ENCODE results near the gene CAVIN2.

CAVIN2 gene

GRCh38 chr2:191866195-191866594, 19.3 kb upstream of the CAVIN2 start:
- Histone ChIP-seq H3K36me3 (ENCODE audit: control insufficient read depth in 1 of 2, insufficient read depth in 2 of 2, low read length in 2 of 2) (no peaks in the 10 kb centered on the region), H3K4me3 (ENCODE audit: low read depth in 1 of 2, low read length in 2 of 2) (no peak overlapping the region), H3K27ac (ENCODE audit: low read depth, low read length) (peak overlapping the region; percentile 53), H3K27me3 (ENCODE audit: control insufficient read depth in 1 of 2, insufficient read depth in 2 of 2, low read length in 2 of 2) (no peaks in the 10 kb centered on the region), H3K9me3 (ENCODE audit: control insufficient read depth in 1 of 2, low read length in 2 of 2) (no peaks in the 10 kb centered on the region), H3K4me1 (ENCODE audit: control insufficient read depth in 1 of 2, insufficient read depth in 2 of 2, low read length in 2 of 2) (peaks cover 16% of the 10 kb centered on the region in 2 donors), H3K9ac (ENCODE audit: low read depth in 1 of 2, low read length in 2 of 2) (no peak overlapping the region)

GRCh38 chr2:191864628-191865374, 17.9 kb upstream of the CAVIN2 start:
- H3K27ac ChIP-seq (ENCODE audit: low read depth, low read length) = no peak overlapping the region
- H3K36me3 ChIP-seq (ENCODE audit: control insufficient read depth in 1 of 2, insufficient read depth in 2 of 2, low read length in 2 of 2) = no peaks in the 10 kb centered on the region
- peaks cover 16% of the 10 kb centered on the region in 2 donors for H3K4me1 ChIP-seq (ENCODE audit: control insufficient read depth in 1 of 2, insufficient read depth in 2 of 2, low read length in 2 of 2)
- no peaks in the 10 kb centered on the region for H3K27me3 ChIP-seq (ENCODE audit: control insufficient read depth in 1 of 2, insufficient read depth in 2 of 2, low read length in 2 of 2)
- H3K9me3 ChIP-seq (ENCODE audit: control insufficient read depth in 1 of 2, low read length in 2 of 2) = no peaks in the 10 kb centered on the region
- H3K4me3 ChIP-seq (ENCODE audit: low read depth in 1 of 2, low read length in 2 of 2) = no peak overlapping the region
- H3K9ac ChIP-seq (ENCODE audit: low read depth in 1 of 2, low read length in 2 of 2) = no peak overlapping the region

- no peak overlapping the region for H3K4me3 ChIP-seq (ENCODE audit: low read depth in 1 of 2, low read length in 2 of 2)
- H3K27ac ChIP-seq (ENCODE audit: low read depth, low read length) = no peak overlapping the region
- peaks cover 16% of the 10 kb centered on the region in 2 donors for H3K4me1 ChIP-seq (ENCODE audit: control insufficient read depth in 1 of 2, insufficient read depth in 2 of 2, low read length in 2 of 2)
- H3K9ac ChIP-seq (ENCODE audit: low read depth in 1 of 2, low read length in 2 of 2) = no peak overlapping the region
- no peaks in the 10 kb centered on the region for H3K27me3 ChIP-seq (ENCODE audit: control insufficient read depth in 1 of 2, insufficient read depth in 2 of 2, low read length in 2 of 2)
- H3K36me3 ChIP-seq (ENCODE audit: control insufficient read depth in 1 of 2, insufficient read depth in 2 of 2, low read length in 2 of 2) = no peaks in the 10 kb centered on the region
- no peaks in the 10 kb centered on the region for H3K9me3 ChIP-seq (ENCODE audit: control insufficient read depth in 1 of 2, low read length in 2 of 2)
Observed at GRCh38 chr2:191863988-191864387, 17.1 kb upstream of the CAVIN2 start.

- Histone ChIP-seq H3K9ac (ENCODE audit: low read depth in 1 of 2, low read length in 2 of 2) (no peak overlapping the region), H3K27ac (ENCODE audit: low read depth, low read length) (no peak overlapping the region), H3K36me3 (ENCODE audit: control insufficient read depth in 1 of 2, insufficient read depth in 2 of 2, low read length in 2 of 2) (no peaks in the 10 kb centered on the region), H3K4me1 (ENCODE audit: control insufficient read depth in 1 of 2, insufficient read depth in 2 of 2, low read length in 2 of 2) (peaks cover 13% of the 10 kb centered on the region in 2 donors), H3K9me3 (ENCODE audit: control insufficient read depth in 1 of 2, low read length in 2 of 2) (no peaks in the 10 kb centered on the region), H3K27me3 (ENCODE audit: control insufficient read depth in 1 of 2, insufficient read depth in 2 of 2, low read length in 2 of 2) (no peaks in the 10 kb centered on the region), H3K4me3 (ENCODE audit: low read depth in 1 of 2, low read length in 2 of 2) (no peak overlapping the region)
Observed at GRCh38 chr2:191862156-191862775, 15.4 kb upstream of the CAVIN2 start.

GRCh38 chr2:191860760-191861466, 14.0 kb upstream of the CAVIN2 start:
- no peaks in the 10 kb centered on the region for H3K36me3 ChIP-seq (ENCODE audit: control insufficient read depth in 1 of 2, insufficient read depth in 2 of 2, low read length in 2 of 2)
- no peak overlapping the region for H3K4me3 ChIP-seq (ENCODE audit: low read depth in 1 of 2, low read length in 2 of 2)
- no peaks in the 10 kb centered on the region for H3K9me3 ChIP-seq (ENCODE audit: control insufficient read depth in 1 of 2, low read length in 2 of 2)
- no peaks in the 10 kb centered on the region for H3K27me3 ChIP-seq (ENCODE audit: control insufficient read depth in 1 of 2, insufficient read depth in 2 of 2, low read length in 2 of 2)
- H3K4me1 ChIP-seq (ENCODE audit: control insufficient read depth in 1 of 2, insufficient read depth in 2 of 2, low read length in 2 of 2) = no peaks in the 10 kb centered on the region
- H3K27ac ChIP-seq (ENCODE audit: low read depth, low read length) = no peak overlapping the region
- H3K9ac ChIP-seq (ENCODE audit: low read depth in 1 of 2, low read length in 2 of 2) = no peak overlapping the region

- H3K36me3 ChIP-seq (ENCODE audit: control insufficient read depth in 1 of 2, insufficient read depth in 2 of 2, low read length in 2 of 2) = no peaks in the 10 kb centered on the region
- no peaks in the 10 kb centered on the region for H3K27me3 ChIP-seq (ENCODE audit: control insufficient read depth in 1 of 2, insufficient read depth in 2 of 2, low read length in 2 of 2)
- no peaks in the 10 kb centered on the region for H3K9me3 ChIP-seq (ENCODE audit: control insufficient read depth in 1 of 2, low read length in 2 of 2)
- no peak overlapping the region for H3K4me3 ChIP-seq (ENCODE audit: low read depth in 1 of 2, low read length in 2 of 2)
- H3K4me1 ChIP-seq (ENCODE audit: control insufficient read depth in 1 of 2, insufficient read depth in 2 of 2, low read length in 2 of 2) = no peaks in the 10 kb centered on the region
- no peak overlapping the region for H3K27ac ChIP-seq (ENCODE audit: low read depth, low read length)
- H3K9ac ChIP-seq (ENCODE audit: low read depth in 1 of 2, low read length in 2 of 2) = no peak overlapping the region
Observed at GRCh38 chr2:191859681-191860080, 12.8 kb upstream of the CAVIN2 start.

- H3K27ac ChIP-seq (ENCODE audit: low read depth, low read length) = no peak overlapping the region
- H3K9me3 ChIP-seq (ENCODE audit: control insufficient read depth in 1 of 2, low read length in 2 of 2) = no peaks in the 10 kb centered on the region
- H3K27me3 ChIP-seq (ENCODE audit: control insufficient read depth in 1 of 2, insufficient read depth in 2 of 2, low read length in 2 of 2) = no peaks in the 10 kb centered on the region
- no peaks in the 10 kb centered on the region for H3K4me1 ChIP-seq (ENCODE audit: control insufficient read depth in 1 of 2, insufficient read depth in 2 of 2, low read length in 2 of 2)
- no peak overlapping the region for H3K4me3 ChIP-seq (ENCODE audit: low read depth in 1 of 2, low read length in 2 of 2)
- H3K36me3 ChIP-seq (ENCODE audit: control insufficient read depth in 1 of 2, insufficient read depth in 2 of 2, low read length in 2 of 2) = no peaks in the 10 kb centered on the region
- H3K9ac ChIP-seq (ENCODE audit: low read depth in 1 of 2, low read length in 2 of 2) = no peak overlapping the region
Observed at GRCh38 chr2:191857886-191858285, 11.0 kb upstream of the CAVIN2 start.

GRCh38 chr2:191857259-191857805, 10.4 kb upstream of the CAVIN2 start:
- no peak overlapping the region for H3K27ac ChIP-seq (ENCODE audit: low read depth, low read length)
- no peaks in the 10 kb centered on the region for H3K27me3 ChIP-seq (ENCODE audit: control insufficient read depth in 1 of 2, insufficient read depth in 2 of 2, low read length in 2 of 2)
- no peak overlapping the region for H3K4me3 ChIP-seq (ENCODE audit: low read depth in 1 of 2, low read length in 2 of 2)
- H3K9me3 ChIP-seq (ENCODE audit: control insufficient read depth in 1 of 2, low read length in 2 of 2) = no peaks in the 10 kb centered on the region
- H3K36me3 ChIP-seq (ENCODE audit: control insufficient read depth in 1 of 2, insufficient read depth in 2 of 2, low read length in 2 of 2) = no peaks in the 10 kb centered on the region
- no peaks in the 10 kb centered on the region for H3K4me1 ChIP-seq (ENCODE audit: control insufficient read depth in 1 of 2, insufficient read depth in 2 of 2, low read length in 2 of 2)
- no peak overlapping the region for H3K9ac ChIP-seq (ENCODE audit: low read depth in 1 of 2, low read length in 2 of 2)

GRCh38 chr2:191856111-191856876, 9.4 kb upstream of the CAVIN2 start:
- Histone ChIP-seq H3K9me3 (ENCODE audit: control insufficient read depth in 1 of 2, low read length in 2 of 2) (no peaks in the 10 kb centered on the region), H3K27ac (ENCODE audit: low read depth, low read length) (no peak overlapping the region), H3K9ac (ENCODE audit: low read depth in 1 of 2, low read length in 2 of 2) (no peak overlapping the region), H3K36me3 (ENCODE audit: control insufficient read depth in 1 of 2, insufficient read depth in 2 of 2, low read length in 2 of 2) (no peaks in the 10 kb centered on the region), H3K4me1 (ENCODE audit: control insufficient read depth in 1 of 2, insufficient read depth in 2 of 2, low read length in 2 of 2) (no peaks in the 10 kb centered on the region), H3K27me3 (ENCODE audit: control insufficient read depth in 1 of 2, insufficient read depth in 2 of 2, low read length in 2 of 2) (no peaks in the 10 kb centered on the region), H3K4me3 (ENCODE audit: low read depth in 1 of 2, low read length in 2 of 2) (no peak overlapping the region)
